Stimulated activated naive CD8-positive, alpha-beta T cell treated with anti-CD3 and anti-CD28 coated beads, Interleukin-15, Interleukin-2, amounts not matched to agents 100 U/mL and 50 U/mL, for 24 hours (primary cell): Measurements from ENCODE around the gene FTCD.
A peak's percentile ranks its signal among the peaks of the same experiment; 100 is the strongest.

Experiments used
- ATAC-seq: fragments of 150-1000 bp; cut with Tn5 transposase; one replicate; pipeline ENCODE4 v1.10.0; 2021
- DNase-seq: peaks from one replicate; pipeline ENCODE4 v3.0.0; 2021

The FTCD gene

GRCh38 chr21:46124083-46124925 lies 31.1 kb downstream of the FTCD start:
- ATAC-seq (no peak), DNase-seq (no peak)

- DNase-seq, result no peak
- ATAC-seq, result no peak
Observed at GRCh38 chr21:46122758-46123683, 32.4 kb downstream of the FTCD start.

GRCh38 chr21:46122237-46122671 lies 33.1 kb downstream of the FTCD start:
- DNase-seq (no peak), ATAC-seq (no peak)

- ATAC-seq (no peak), DNase-seq (no peak)
Observed at GRCh38 chr21:46121286-46122221, 33.8 kb downstream of the FTCD start.

- DNase-seq (no peak), ATAC-seq (no peak)
Observed at GRCh38 chr21:46120301-46121285, 34.8 kb downstream of the FTCD start.

GRCh38 chr21:46119637-46120271 lies 35.6 kb downstream of the FTCD start:
- ATAC-seq (no peak), DNase-seq (no peak)

- ATAC-seq (no peak), DNase-seq (no peak)
Observed at GRCh38 chr21:46119144-46119636, 36.2 kb downstream of the FTCD start.

GRCh38 chr21:46118316-46119143 lies 36.8 kb downstream of the FTCD start:
- ATAC-seq, result no peak
- no peak for DNase-seq

GRCh38 chr21:46117586-46118315 lies 37.6 kb downstream of the FTCD start:
- no peak for DNase-seq
- ATAC-seq, result no peak

- no peak for ATAC-seq
- DNase-seq, result no peak
Observed at GRCh38 chr21:46116776-46117585, 38.4 kb downstream of the FTCD start.

GRCh38 chr21:46116189-46116775 lies 39.1 kb downstream of the FTCD start:
- no peak for ATAC-seq
- no peak for DNase-seq

GRCh38 chr21:46115441-46116188 lies 39.8 kb downstream of the FTCD start:
- no peak for ATAC-seq
- no peak for DNase-seq

GRCh38 chr21:46114963-46115362 lies 40.4 kb downstream of the FTCD start:
- DNase-seq, result no peak
- ATAC-seq, result no peak

GRCh38 chr21:46113497-46114176 lies 41.7 kb downstream of the FTCD start:
- no peak for ATAC-seq
- peak; percentile 0 for DNase-seq

- DNase-seq (peak; percentile 0), ATAC-seq (no peak)
Observed at GRCh38 chr21:46112725-46113215, 42.6 kb downstream of the FTCD start.
